ENCODE measurements around the gene TMEM232.

TMEM232 gene

DNA sequence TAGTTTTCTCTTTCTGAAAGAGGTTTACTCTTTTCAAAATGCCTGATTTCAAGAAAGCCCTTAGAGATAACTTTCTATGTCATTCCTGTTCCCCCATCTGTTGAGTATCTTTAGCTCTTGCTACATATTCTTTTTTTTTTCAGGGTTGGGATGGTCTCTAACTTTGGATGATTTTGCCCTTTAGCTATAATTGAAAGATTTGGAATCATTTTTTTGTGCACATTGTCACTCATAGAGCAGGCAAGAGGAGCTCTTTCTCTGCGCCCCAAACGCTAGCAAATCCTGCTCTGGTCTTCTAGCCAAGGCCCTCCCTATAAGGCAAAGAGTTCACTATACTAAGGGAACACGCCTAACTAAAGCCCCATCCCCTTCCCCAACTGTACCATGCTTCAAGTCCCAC lies 316.9 kb downstream of the TMEM232 start:
- no peak for TF ChIP-seq PAX5 (IDR thresholded peaks at IDR 0.05; ENCODE audit: insufficient read depth, low read length, severe bottlenecking)
- TF ChIP-seq TAF1 (IDR thresholded peaks at IDR 0.05; ENCODE audit: low read depth, low read length), result no peak
- no peak for TF ChIP-seq POLR2A (IDR thresholded peaks at IDR 0.05; ENCODE audit: low read depth, low read length)
- no peak for TF ChIP-seq SPI1 (IDR thresholded peaks at IDR 0.05; ENCODE audit: low read depth, low read length)
- no peak for TF ChIP-seq POU2F2 (IDR thresholded peaks at IDR 0.05; ENCODE audit: low read depth, low read length)
- TF ChIP-seq POLR2AphosphoS5 (IDR thresholded peaks at IDR 0.05; ENCODE audit: low read depth, low read length), result no peak
- DNase-seq (ENCODE audit: insufficient read length, low spot score) (no peak), FAIRE-seq (no peak)

DNA sequence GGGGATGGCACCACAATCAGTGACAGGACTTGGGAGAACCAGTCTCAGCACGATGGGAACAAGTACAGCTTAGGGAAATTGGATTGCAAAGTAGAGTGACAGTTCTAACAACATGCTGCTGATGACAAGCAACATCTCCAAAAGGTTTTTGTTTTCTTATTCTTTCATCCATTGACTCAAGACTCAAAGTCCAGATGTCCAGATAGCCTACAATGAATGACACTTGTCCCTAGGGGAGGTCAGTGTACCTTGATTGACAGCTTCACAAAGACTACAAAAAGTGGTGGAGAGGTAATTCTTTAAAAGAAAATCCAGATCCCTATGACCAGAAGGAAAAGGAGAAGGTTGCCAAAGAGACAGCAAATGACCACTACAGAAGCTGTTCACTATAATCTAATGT lies 323.9 kb downstream of the TMEM232 start:
- FAIRE-seq, result no peak
- no peak for TF ChIP-seq POU2F2 (IDR thresholded peaks at IDR 0.05; ENCODE audit: low read depth, low read length)
- no peak for TF ChIP-seq PAX5 (IDR thresholded peaks at IDR 0.05; ENCODE audit: insufficient read depth, low read length, severe bottlenecking)
- no peak for TF ChIP-seq POLR2AphosphoS5 (IDR thresholded peaks at IDR 0.05; ENCODE audit: low read depth, low read length)
- no peak for TF ChIP-seq TAF1 (IDR thresholded peaks at IDR 0.05; ENCODE audit: low read depth, low read length)
- TF ChIP-seq SPI1 (IDR thresholded peaks at IDR 0.05; ENCODE audit: low read depth, low read length), result no peak
- no peak for TF ChIP-seq POLR2A (IDR thresholded peaks at IDR 0.05; ENCODE audit: low read depth, low read length)

DNA sequence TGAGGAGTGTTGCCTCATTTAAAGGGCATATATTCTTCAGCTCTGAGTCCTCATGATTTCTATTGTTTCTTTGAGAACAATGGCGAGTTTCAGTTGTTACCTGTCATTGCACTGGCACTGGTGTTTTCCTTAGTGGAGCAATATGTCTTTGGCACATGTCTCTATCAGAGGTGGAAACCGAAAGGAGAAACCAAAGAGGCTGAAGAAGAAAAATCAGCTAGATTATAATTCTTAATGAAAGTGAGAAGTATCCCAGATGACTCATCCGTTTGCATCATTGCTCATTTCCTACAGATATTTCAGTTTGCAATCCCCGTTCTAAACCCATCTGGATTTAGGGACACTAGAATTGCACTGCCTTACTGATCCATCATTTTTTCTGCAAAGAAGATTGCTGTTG lies 324.6 kb downstream of the TMEM232 start:
- TF ChIP-seq PAX5 (IDR thresholded peaks at IDR 0.05; ENCODE audit: insufficient read depth, low read length, severe bottlenecking) (no peak), TAF1 (IDR thresholded peaks at IDR 0.05; ENCODE audit: low read depth, low read length) (no peak), POU2F2 (IDR thresholded peaks at IDR 0.05; ENCODE audit: low read depth, low read length) (no peak), POLR2AphosphoS5 (IDR thresholded peaks at IDR 0.05; ENCODE audit: low read depth, low read length) (no peak), POLR2A (IDR thresholded peaks at IDR 0.05; ENCODE audit: low read depth, low read length) (no peak), SPI1 (IDR thresholded peaks at IDR 0.05; ENCODE audit: low read depth, low read length) (no peak)
- FAIRE-seq (no peak), DNase-seq (ENCODE audit: insufficient read length, low spot score) (no peak)

More for the DNA sequence above, 323.9 kb downstream of the TMEM232 start:
- DNase-seq (ENCODE audit: insufficient read length, low spot score), result no peak

GRCh38 chr5:110398951-110399350 lies 327.5 kb downstream of the TMEM232 start:
- DNase-seq (ENCODE audit: insufficient read length, low spot score) (no peak), FAIRE-seq (no peak)
- TF ChIP-seq TAF1 (IDR thresholded peaks at IDR 0.05; ENCODE audit: low read depth, low read length) (no peak), POLR2A (IDR thresholded peaks at IDR 0.05; ENCODE audit: low read depth, low read length) (no peak), POU2F2 (IDR thresholded peaks at IDR 0.05; ENCODE audit: low read depth, low read length) (no peak)

DNA sequence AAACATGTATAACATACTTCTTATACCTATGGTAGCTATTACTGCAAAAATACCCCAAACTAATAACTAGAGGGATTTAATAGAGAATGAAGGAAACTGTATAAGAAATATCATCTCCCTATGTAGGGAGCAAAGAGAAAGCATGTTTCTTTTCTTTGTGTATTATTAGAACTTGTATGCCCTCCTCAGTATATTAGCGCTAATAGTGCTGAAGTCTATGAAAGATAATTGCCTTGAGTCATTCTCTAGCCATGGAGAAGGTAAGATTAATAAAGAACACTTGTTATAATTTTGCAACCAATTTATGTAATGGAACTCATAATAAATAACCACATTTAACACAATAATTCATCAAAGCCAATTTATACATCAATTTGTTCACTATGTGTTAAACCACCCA lies 329.2 kb downstream of the TMEM232 start:
- TF ChIP-seq POLR2AphosphoS5 (IDR thresholded peaks at IDR 0.05; ENCODE audit: low read depth, low read length) (no peak), TAF1 (IDR thresholded peaks at IDR 0.05; ENCODE audit: low read depth, low read length) (no peak), PAX5 (IDR thresholded peaks at IDR 0.05; ENCODE audit: insufficient read depth, low read length, severe bottlenecking) (no peak), POU2F2 (IDR thresholded peaks at IDR 0.05; ENCODE audit: low read depth, low read length) (no peak), SPI1 (IDR thresholded peaks at IDR 0.05; ENCODE audit: low read depth, low read length) (no peak), POLR2A (IDR thresholded peaks at IDR 0.05; ENCODE audit: low read depth, low read length) (no peak)
- no peak for FAIRE-seq

DNA sequence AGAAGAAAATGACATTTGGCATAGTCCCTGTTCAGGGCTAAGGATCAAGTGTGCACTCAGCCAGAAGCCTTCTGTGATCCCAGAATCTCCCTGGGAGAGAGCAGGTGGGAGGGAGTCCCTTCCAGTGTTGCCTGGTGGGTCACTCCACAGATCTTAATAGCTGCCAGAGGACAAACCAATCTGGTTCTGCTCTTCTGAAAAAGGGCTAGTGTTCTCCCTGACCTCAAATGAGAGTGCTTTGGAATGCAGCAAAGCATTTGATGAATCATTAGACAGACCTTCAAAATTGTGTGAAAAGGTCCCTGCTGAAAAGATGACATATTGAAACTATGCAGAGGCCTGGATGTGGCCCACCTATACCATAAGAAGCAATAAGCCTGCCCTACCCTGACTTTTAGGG lies 339.7 kb downstream of the TMEM232 start:
- no peak for FAIRE-seq
- no peak for DNase-seq (ENCODE audit: insufficient read length, low spot score)
- TF ChIP-seq PAX5 (IDR thresholded peaks at IDR 0.05; ENCODE audit: insufficient read depth, low read length, severe bottlenecking) (no peak), POU2F2 (IDR thresholded peaks at IDR 0.05; ENCODE audit: low read depth, low read length) (no peak), SPI1 (IDR thresholded peaks at IDR 0.05; ENCODE audit: low read depth, low read length) (no peak), POLR2A (IDR thresholded peaks at IDR 0.05; ENCODE audit: low read depth, low read length) (no peak), POLR2AphosphoS5 (IDR thresholded peaks at IDR 0.05; ENCODE audit: low read depth, low read length) (no peak), TAF1 (IDR thresholded peaks at IDR 0.05; ENCODE audit: low read depth, low read length) (no peak)

More for the DNA sequence above, 329.2 kb downstream of the TMEM232 start:
- DNase-seq (ENCODE audit: insufficient read length, low spot score), result no peak

- no peak for DNase-seq (ENCODE audit: insufficient read length, low spot score)
- TF ChIP-seq SPI1 (IDR thresholded peaks at IDR 0.05; ENCODE audit: low read depth, low read length), result no peak
- no peak for TF ChIP-seq TAF1 (IDR thresholded peaks at IDR 0.05; ENCODE audit: low read depth, low read length)
- TF ChIP-seq PAX5 (IDR thresholded peaks at IDR 0.05; ENCODE audit: insufficient read depth, low read length, severe bottlenecking), result no peak
- TF ChIP-seq POLR2A (IDR thresholded peaks at IDR 0.05; ENCODE audit: low read depth, low read length), result no peak
- FAIRE-seq, result no peak
These were observed 343.2 kb downstream of the TMEM232 start for GRCh38 chr5:110383231-110383630.

DNA sequence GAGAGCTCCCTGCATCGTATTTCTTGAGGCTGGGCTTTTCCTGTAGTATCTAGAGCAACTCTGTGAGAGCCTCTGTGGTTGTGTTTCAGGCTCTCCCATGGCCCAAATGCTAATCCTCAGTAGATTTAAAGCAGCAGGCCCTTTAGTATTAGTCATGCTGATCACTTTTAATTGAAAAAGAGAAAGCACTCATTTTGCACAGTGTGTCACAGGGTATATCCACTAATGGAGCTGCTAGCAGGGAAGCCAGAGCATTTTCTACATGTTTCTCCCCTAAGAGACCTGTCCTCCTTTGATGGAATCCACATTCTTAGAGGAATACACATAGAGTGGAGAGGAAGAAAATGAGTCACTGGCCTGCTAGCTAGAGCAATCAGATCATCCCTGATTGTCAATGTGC lies 348.5 kb downstream of the TMEM232 start:
- TF ChIP-seq POU2F2 (IDR thresholded peaks at IDR 0.05; ENCODE audit: low read depth, low read length), result no peak
- DNase-seq (ENCODE audit: insufficient read length, low spot score) (no peak), FAIRE-seq (no peak)

GRCh38 chr5:110377361-110377760 lies 349.1 kb downstream of the TMEM232 start:
- no peak for FAIRE-seq
- TF ChIP-seq POU2F2 (IDR thresholded peaks at IDR 0.05; ENCODE audit: low read depth, low read length) (no peak), TAF1 (IDR thresholded peaks at IDR 0.05; ENCODE audit: low read depth, low read length) (no peak), POLR2AphosphoS5 (IDR thresholded peaks at IDR 0.05; ENCODE audit: low read depth, low read length) (no peak), POLR2A (IDR thresholded peaks at IDR 0.05; ENCODE audit: low read depth, low read length) (no peak), SPI1 (IDR thresholded peaks at IDR 0.05; ENCODE audit: low read depth, low read length) (no peak), PAX5 (IDR thresholded peaks at IDR 0.05; ENCODE audit: insufficient read depth, low read length, severe bottlenecking) (no peak)
- no peak for DNase-seq (ENCODE audit: insufficient read length, low spot score)

GRCh38 chr5:110376281-110376951 lies 350.1 kb downstream of the TMEM232 start:
- no peak for FAIRE-seq
- TF ChIP-seq POLR2AphosphoS5 (IDR thresholded peaks at IDR 0.05; ENCODE audit: low read depth, low read length) (no peak), SPI1 (IDR thresholded peaks at IDR 0.05; ENCODE audit: low read depth, low read length) (no peak), POU2F2 (IDR thresholded peaks at IDR 0.05; ENCODE audit: low read depth, low read length) (no peak), POLR2A (IDR thresholded peaks at IDR 0.05; ENCODE audit: low read depth, low read length) (no peak), TAF1 (IDR thresholded peaks at IDR 0.05; ENCODE audit: low read depth, low read length) (no peak), PAX5 (IDR thresholded peaks at IDR 0.05; ENCODE audit: insufficient read depth, low read length, severe bottlenecking) (no peak)
- DNase-seq (ENCODE audit: insufficient read length, low spot score), result no peak
